Brain microvascular endothelial cell (primary cell): Measurements from ENCODE around the gene IL18.
"Not testable (repeated sequence)": the region's sequence is repeated elsewhere in the genome, so short reads cannot be mapped to it uniquely, and the experiment has no call there.

Experiments used
- DNase-seq: peaks from one replicate; pipeline ENCODE4 v3.0.0-alpha.2; 2020
- H3K27ac ChIP-seq: fragments of 250-450 bp; sonication (Bioruptor Pico); 2 replicates; pipeline ENCODE4 v1.5.1; 2020; ENCODE audit warnings: mild to moderate bottlenecking, moderate library complexity
- H3K27me3 ChIP-seq: fragments of 250-450 bp; sonication (Bioruptor Pico); replicated peaks from 2 replicates; pipeline ENCODE4 v1.5.1; 2020; ENCODE audit warnings: mild to moderate bottlenecking
- H3K36me3 ChIP-seq: fragments of 250-450 bp; sonication (Bioruptor Pico); replicated peaks from 2 replicates; pipeline ENCODE4 v1.5.1; 2020; ENCODE audit warnings: mild to moderate bottlenecking
- H3K4me3 ChIP-seq: 2 replicates; pipeline ENCODE4 v1.5.1; 2011; ENCODE audit warnings: low read depth, mild to moderate bottlenecking, control low read depth, low read length, moderate library complexity
- CTCF ChIP-seq: IDR thresholded peaks from 2 replicates; pipeline ENCODE4 v1.5.1; 2011; ENCODE audit warnings: low read depth, mild to moderate bottlenecking, moderate library complexity, low read length, control low read depth, inconsistent platforms; ENCODE audit errors: missing control alignments
- in situ Hi-C: cut with HindIII; loops from 2 replicates; pipeline ENCODE4 v1.10.0; 2017; ENCODE audit warnings: low sequenced_read_pairs, low pct_ligation_motif_present

IL18 gene

GRCh38 chr11:112096194-112096593 lies 67.7 kb downstream of the IL18 start:
- H3K27me3 ChIP-seq: no peaks in the 10 kb centered on the region
- in situ Hi-C loops: no loop called here
- DNase-seq: no peak
- H3K27ac ChIP-seq: no peak overlapping the region
- no peak for TF ChIP-seq CTCF
- H3K4me3 ChIP-seq: no peak overlapping the region
- H3K36me3 ChIP-seq: peaks cover 28% of the 10 kb centered on the region

GRCh38 chr11:112095302-112095701 lies 68.6 kb downstream of the IL18 start:
- H3K4me3 ChIP-seq, DNase-seq, H3K27me3 ChIP-seq, in situ Hi-C loops, H3K27ac ChIP-seq: not testable (repeated sequence)
- peaks cover 33% of the 10 kb centered on the region for H3K36me3 ChIP-seq
